GM23248 (cell line): ENCODE measurements around the gene BCO1. TPM values are rescaled to one million over a fixed set of nuclear protein-coding genes. Genes with fewer than 3 reads are reported as not detected.

ENCODE experiments used
- DNase-seq: peaks from one replicate; pipeline ENCODE4 v3.0.0-alpha.2; 2015
- H2AFZ ChIP-seq: fragments of 200-600 bp; sonication (generic); 2 replicates; pipeline ENCODE4 v1.6.1; 2016; ENCODE audit warnings: antibody characterized with exemption
- H3F3A ChIP-seq: fragments of 200-600 bp; sonication (generic); 2 replicates; pipeline ENCODE4 v1.6.1; 2016; ENCODE audit warnings: mild to moderate bottlenecking, antibody characterized with exemption, mixed run types; ENCODE audit not compliant: insufficient read depth
- H3K27ac ChIP-seq: fragments of 200-600 bp; sonication (generic); 2 replicates; pipeline ENCODE4 v1.5.1; 2016; ENCODE audit warnings: mild to moderate bottlenecking
- H3K27me3 ChIP-seq: fragments of 200-600 bp; sonication (generic); replicated peaks from 2 replicates; pipeline ENCODE4 v1.6.1; 2016; ENCODE audit warnings: mild to moderate bottlenecking; ENCODE audit not compliant: insufficient read depth
- H3K36me3 ChIP-seq: fragments of 200-600 bp; sonication (generic); 2 replicates; pipeline ENCODE4 v1.6.1; 2016; ENCODE audit warnings: low read depth, mild to moderate bottlenecking
- H3K4me1 ChIP-seq: fragments of 200-600 bp; sonication (generic); 2 replicates; pipeline ENCODE4 v1.6.1; 2016; ENCODE audit warnings: mild to moderate bottlenecking; ENCODE audit not compliant: insufficient read depth
- H3K4me2 ChIP-seq: fragments of 200-600 bp; sonication (generic); one replicate; pipeline ENCODE4 v1.6.1; 2016; ENCODE audit warnings: mild to moderate bottlenecking; ENCODE audit not compliant: unreplicated experiment
- H3K4me3 ChIP-seq: fragments of 200-600 bp; sonication (generic); 2 replicates; pipeline ENCODE4 v1.5.1; 2016; ENCODE audit warnings: mild to moderate bottlenecking
- H3K79me2 ChIP-seq: fragments of 200-600 bp; sonication (generic); 2 replicates; pipeline ENCODE4 v1.6.1; 2016; ENCODE audit warnings: mild to moderate bottlenecking; ENCODE audit not compliant: insufficient read depth
- H3K9ac ChIP-seq: fragments of 200-600 bp; sonication (generic); 2 replicates; pipeline ENCODE4 v1.6.1; 2016; ENCODE audit warnings: mild to moderate bottlenecking
- H3K9me2 ChIP-seq: fragments of 200-600 bp; sonication (generic); 2 replicates; pipeline ENCODE4 v1.6.1; 2016; ENCODE audit warnings: mixed run types, mild to moderate bottlenecking, moderate library complexity; ENCODE audit not compliant: insufficient read depth
- H3K9me3 ChIP-seq: fragments of 200-600 bp; sonication (generic); one replicate; pipeline ENCODE4 v1.6.1; 2017; ENCODE audit warnings: low read depth
- H4K20me1 ChIP-seq: fragments of 200-600 bp; sonication (generic); 2 replicates; pipeline ENCODE4 v1.6.0; 2016; ENCODE audit not compliant: insufficient read depth
- EZH2 ChIP-seq: fragments of 200-600 bp; sonication (generic); IDR thresholded peaks from 2 replicates; pipeline ENCODE4 v1.6.1; 2018; ENCODE audit warnings: antibody characterized with exemption, mild to moderate bottlenecking; ENCODE audit not compliant: insufficient read depth, poor library complexity, severe bottlenecking
- EZH2phosphoT487 ChIP-seq: fragments of 200-600 bp; sonication (generic); IDR thresholded peaks from 2 replicates; pipeline ENCODE4 v1.6.1; 2018; ENCODE audit warnings: antibody characterized with exemption, moderate library complexity, mild to moderate bottlenecking, low read depth; ENCODE audit not compliant: insufficient read depth
- WGBS, 2 experiments: methylation state at CpG; one replicate each; pipeline ENCODE4 v1.1.6; 2015 to 2017; ENCODE audit warnings: low lambda C conversion rate in 2 of 2, low coverage in 1 of 2; ENCODE audit errors: missing lambda C conversion rate in 2 of 2; 5-methylcytosine and 5-hydroxymethylcytosine counted together
- in situ Hi-C: fragments of 300-500 bp; cut with MboI; formaldehyde crosslinking; loops from 2 replicates; pipeline ENCODE4 v1.15.0; 2020
- polyA plus RNA-seq: library from polyadenylated mRNA; unstranded; fragments of >200 nt; fragmentation: Nextera tagmentation; extraction: Ambion mirVana; gene quantifications from 2 replicates; pipeline ENCODE4 v1.2.1, GENCODE V29; 2016
- total RNA-seq: library from RNA; depleted of rRNA; stranded (reverse); fragments of >200 nt; shearing (Covaris generic); gene quantifications from 2 replicates; pipeline ENCODE4 v1.2.3, GENCODE V29; 2014

BCO1 gene
- total and polyA plus RNA-seq, 2 experiments from 2014 or later = not detected

GRCh38 chr16:81227785-81228184 is 10.7 kb upstream of the BCO1 start:
- no peak for DNase-seq
- Histone ChIP-seq H3K27ac (no peak overlapping the region), H2AFZ (no peak overlapping the region), H3K27me3 (peaks cover 28% of the 10 kb centered on the region), H4K20me1 (no peaks in the 10 kb centered on the region), H3K4me1 (no peaks in the 10 kb centered on the region), H3K79me2 (no peaks in the 10 kb centered on the region), H3K9ac (no peak overlapping the region), H3K4me3 (no peak overlapping the region), H3K36me3 (no peaks in the 10 kb centered on the region), H3K9me3 (no peaks in the 10 kb centered on the region), H3K9me2 (no peaks in the 10 kb centered on the region), H3F3A (no peaks in the 10 kb centered on the region), H3K4me2 (no peak overlapping the region)
- TF ChIP-seq EZH2phosphoT487 (no peak), EZH2 (no peak)
- 57 to 64% methylated on average over 2 of the region's 2 CpGs for WGBS, 2 experiments
- in situ Hi-C loops = no loop called here

GRCh38 chr16:81229811-81230210 is 8.7 kb upstream of the BCO1 start:
- Histone ChIP-seq H3F3A (no peaks in the 10 kb centered on the region), H2AFZ (no peak overlapping the region), H4K20me1 (no peaks in the 10 kb centered on the region), H3K9ac (no peak overlapping the region), H3K79me2 (no peaks in the 10 kb centered on the region), H3K27ac (no peak overlapping the region), H3K4me3 (no peak overlapping the region), H3K4me2 (no peak overlapping the region), H3K4me1 (no peaks in the 10 kb centered on the region), H3K9me2 (no peaks in the 10 kb centered on the region), H3K27me3 (peaks cover 24% of the 10 kb centered on the region), H3K36me3 (no peaks in the 10 kb centered on the region), H3K9me3 (no peaks in the 10 kb centered on the region)
- TF ChIP-seq EZH2phosphoT487 = no peak
- no peak for TF ChIP-seq EZH2
- no peak for DNase-seq
- in situ Hi-C loops = no loop called here
- WGBS, 2 experiments = 32 to 38% methylated on average over 7 of the region's 7 CpGs

- in situ Hi-C loops = no loop called here
- 33 to 37% methylated on average over 5 of the region's 5 CpGs for WGBS, 2 experiments
- no peaks in the 10 kb centered on the region for H3K9me3 ChIP-seq
Observed at GRCh38 chr16:81231014-81231413, 7.5 kb upstream of the BCO1 start.

GRCh38 chr16:81232740-81233367 is 5.6 kb upstream of the BCO1 start:
- no peak for TF ChIP-seq EZH2phosphoT487
- TF ChIP-seq EZH2 = no peak
- no peak overlapping the region for H3K9ac ChIP-seq
- no peaks in the 10 kb centered on the region for H3K9me2 ChIP-seq
- no peaks in the 10 kb centered on the region for H3K4me1 ChIP-seq
- DNase-seq = no peak
- no peak overlapping the region for H3K4me2 ChIP-seq
- 67 to 68% methylated on average over 8 of the region's 8 CpGs for WGBS, 2 experiments
- H4K20me1 ChIP-seq = no peaks in the 10 kb centered on the region
- in situ Hi-C loops = no loop called here
- no peak overlapping the region for H3K27ac ChIP-seq
- H3K4me3 ChIP-seq = no peak overlapping the region
- H3K36me3 ChIP-seq = no peaks in the 10 kb centered on the region
- H2AFZ ChIP-seq = no peak overlapping the region
- H3K79me2 ChIP-seq = no peaks in the 10 kb centered on the region
- peaks cover 21% of the 10 kb centered on the region for H3K27me3 ChIP-seq
- no peaks in the 10 kb centered on the region for H3K9me3 ChIP-seq
- H3F3A ChIP-seq = no peaks in the 10 kb centered on the region

More at GRCh38 chr16:81231014-81231413, 7.5 kb upstream of the BCO1 start:
- Histone ChIP-seq H3F3A (no peaks in the 10 kb centered on the region), H3K79me2 (no peaks in the 10 kb centered on the region), H3K4me2 (no peak overlapping the region), H3K36me3 (no peaks in the 10 kb centered on the region), H3K27me3 (peaks cover 24% of the 10 kb centered on the region), H4K20me1 (no peaks in the 10 kb centered on the region), H3K27ac (no peak overlapping the region), H2AFZ (no peak overlapping the region), H3K4me3 (no peak overlapping the region), H3K9me2 (no peaks in the 10 kb centered on the region), H3K4me1 (no peaks in the 10 kb centered on the region), H3K9ac (no peak overlapping the region)
- DNase-seq = no peak
- no peak for TF ChIP-seq EZH2phosphoT487
- TF ChIP-seq EZH2 = no peak

- in situ Hi-C loops = no loop called here
- H4K20me1 ChIP-seq = no peaks in the 10 kb centered on the region
- no peaks in the 10 kb centered on the region for H3K79me2 ChIP-seq
- H3K27ac ChIP-seq = no peak overlapping the region
- no peak overlapping the region; the same call in 1 of the 2 replicates for H2AFZ ChIP-seq
- H3K9ac ChIP-seq = no peak overlapping the region
- no peaks in the 10 kb centered on the region for H3K4me1 ChIP-seq
- no peak overlapping the region for H3K4me3 ChIP-seq
- TF ChIP-seq EZH2phosphoT487 = no peak
- TF ChIP-seq EZH2 = no peak
- no peak for DNase-seq
- H3K4me2 ChIP-seq = no peak overlapping the region
- H3K36me3 ChIP-seq = no peaks in the 10 kb centered on the region
- no peaks in the 10 kb centered on the region for H3K9me3 ChIP-seq
- no peaks in the 10 kb centered on the region for H3F3A ChIP-seq
- WGBS, 2 experiments = 94% methylated on average over 8 of the region's 8 CpGs
- H3K9me2 ChIP-seq = no peaks in the 10 kb centered on the region
- H3K27me3 ChIP-seq = no peaks in the 10 kb centered on the region
Observed at GRCh38 chr16:81237282-81237681, 1.2 kb upstream of the BCO1 start.
